ENCODE results near the gene UBE2E3.

DNA sequence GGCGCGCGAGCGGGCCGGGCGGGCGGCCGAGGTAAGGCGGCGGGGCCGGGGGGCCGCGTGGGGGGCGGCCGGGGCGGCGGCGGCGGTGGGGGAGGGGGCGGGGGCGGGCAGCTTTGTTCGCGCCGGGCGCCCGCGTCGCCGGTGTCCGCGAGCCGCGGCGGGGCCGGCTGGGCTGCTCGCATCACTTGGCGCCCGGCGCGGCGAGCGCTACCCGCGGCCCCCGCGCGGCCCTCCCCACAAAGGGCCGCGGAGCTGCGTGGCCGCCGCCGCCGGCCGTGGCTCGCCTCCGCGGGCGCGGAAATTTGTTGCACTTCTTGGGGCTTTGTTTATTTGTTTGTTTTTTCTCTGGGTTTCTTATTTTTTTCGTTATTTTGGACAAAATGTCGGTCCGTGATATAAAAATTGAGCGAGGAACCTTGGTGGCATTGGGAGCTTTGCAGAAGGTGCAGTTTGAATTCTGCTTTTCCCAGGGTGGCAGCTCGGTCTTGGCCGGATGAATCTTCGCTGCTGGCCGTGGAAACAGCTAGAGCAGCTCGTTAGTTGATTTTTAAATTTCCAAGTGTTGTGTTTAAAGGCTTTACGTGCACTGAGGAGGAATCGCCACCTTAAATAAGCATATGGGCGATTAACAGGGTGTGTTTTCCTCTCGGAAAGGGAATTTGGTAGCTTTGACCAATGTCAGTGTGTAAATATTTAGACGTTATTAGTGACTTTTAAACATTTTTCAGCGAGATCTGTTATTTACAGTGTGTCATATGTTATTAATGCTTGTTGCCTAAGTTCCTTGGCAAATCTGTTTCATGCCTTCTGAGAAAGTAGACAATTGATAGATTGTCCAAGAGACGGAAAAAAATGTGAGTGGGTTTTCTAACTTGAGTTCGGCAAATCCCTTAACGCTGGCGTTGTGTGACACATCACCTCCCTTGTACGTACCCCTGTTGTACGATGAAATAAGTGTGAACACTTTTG, 822 bp downstream of the UBE2E3 start:
- TF ChIP-seq ZNF654 (tag by site-specific recombination; IDR thresholded peaks at IDR 0.05; ENCODE audit: low read depth) = no peak
- TF ChIP-seq, protein P1, sequence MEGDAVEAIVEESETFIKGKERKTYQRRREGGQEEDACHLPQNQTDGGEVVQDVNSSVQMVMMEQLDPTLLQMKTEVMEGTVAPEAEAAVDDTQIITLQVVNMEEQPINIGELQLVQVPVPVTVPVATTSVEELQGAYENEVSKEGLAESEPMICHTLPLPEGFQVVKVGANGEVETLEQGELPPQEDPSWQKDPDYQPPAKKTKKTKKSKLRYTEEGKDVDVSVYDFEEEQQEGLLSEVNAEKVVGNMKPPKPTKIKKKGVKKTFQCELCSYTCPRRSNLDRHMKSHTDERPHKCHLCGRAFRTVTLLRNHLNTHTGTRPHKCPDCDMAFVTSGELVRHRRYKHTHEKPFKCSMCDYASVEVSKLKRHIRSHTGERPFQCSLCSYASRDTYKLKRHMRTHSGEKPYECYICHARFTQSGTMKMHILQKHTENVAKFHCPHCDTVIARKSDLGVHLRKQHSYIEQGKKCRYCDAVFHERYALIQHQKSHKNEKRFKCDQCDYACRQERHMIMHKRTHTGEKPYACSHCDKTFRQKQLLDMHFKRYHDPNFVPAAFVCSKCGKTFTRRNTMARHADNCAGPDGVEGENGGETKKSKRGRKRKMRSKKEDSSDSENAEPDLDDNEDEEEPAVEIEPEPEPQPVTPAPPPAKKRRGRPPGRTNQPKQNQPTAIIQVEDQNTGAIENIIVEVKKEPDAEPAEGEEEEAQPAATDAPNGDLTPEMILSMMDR (tag by site-specific recombination; IDR thresholded peaks at IDR 0.05) = no peak
- no peak for TF ChIP-seq KLF10 (tag by site-specific recombination; IDR thresholded peaks at IDR 0.05)
- TF ChIP-seq YY1 (tag by site-specific recombination; IDR thresholded peaks at IDR 0.05) = no peak
- TF ChIP-seq, protein P2, sequence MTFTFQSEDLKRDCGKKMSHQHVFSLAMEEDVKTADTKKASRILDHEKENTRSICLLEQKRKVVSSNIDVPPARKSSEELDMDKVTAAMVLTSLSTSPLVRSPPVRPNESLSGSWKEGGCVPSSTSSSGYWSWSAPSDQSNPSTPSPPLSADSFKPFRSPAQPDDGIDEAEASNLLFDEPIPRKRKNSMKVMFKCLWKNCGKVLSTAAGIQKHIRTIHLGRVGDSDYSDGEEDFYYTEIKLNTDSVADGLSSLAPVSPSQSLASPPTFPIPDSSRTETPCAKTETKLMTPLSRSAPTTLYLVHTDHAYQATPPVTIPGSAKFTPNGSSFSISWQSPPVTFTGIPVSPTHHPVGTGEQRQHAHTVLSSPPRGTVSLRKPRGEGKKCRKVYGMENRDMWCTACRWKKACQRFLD (tag by site-specific recombination; IDR thresholded peaks at IDR 0.05) = no peak
- no peak for TF ChIP-seq ZNF555 (tag by site-specific recombination; conservative IDR thresholded peaks at IDR 0.05)
- TF ChIP-seq, protein P3, sequence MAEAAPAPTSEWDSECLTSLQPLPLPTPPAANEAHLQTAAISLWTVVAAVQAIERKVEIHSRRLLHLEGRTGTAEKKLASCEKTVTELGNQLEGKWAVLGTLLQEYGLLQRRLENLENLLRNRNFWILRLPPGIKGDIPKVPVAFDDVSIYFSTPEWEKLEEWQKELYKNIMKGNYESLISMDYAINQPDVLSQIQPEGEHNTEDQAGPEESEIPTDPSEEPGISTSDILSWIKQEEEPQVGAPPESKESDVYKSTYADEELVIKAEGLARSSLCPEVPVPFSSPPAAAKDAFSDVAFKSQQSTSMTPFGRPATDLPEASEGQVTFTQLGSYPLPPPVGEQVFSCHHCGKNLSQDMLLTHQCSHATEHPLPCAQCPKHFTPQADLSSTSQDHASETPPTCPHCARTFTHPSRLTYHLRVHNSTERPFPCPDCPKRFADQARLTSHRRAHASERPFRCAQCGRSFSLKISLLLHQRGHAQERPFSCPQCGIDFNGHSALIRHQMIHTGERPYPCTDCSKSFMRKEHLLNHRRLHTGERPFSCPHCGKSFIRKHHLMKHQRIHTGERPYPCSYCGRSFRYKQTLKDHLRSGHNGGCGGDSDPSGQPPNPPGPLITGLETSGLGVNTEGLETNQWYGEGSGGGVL (tag by site-specific recombination; IDR thresholded peaks at IDR 0.05) = no peak
- TF ChIP-seq, protein P4, sequence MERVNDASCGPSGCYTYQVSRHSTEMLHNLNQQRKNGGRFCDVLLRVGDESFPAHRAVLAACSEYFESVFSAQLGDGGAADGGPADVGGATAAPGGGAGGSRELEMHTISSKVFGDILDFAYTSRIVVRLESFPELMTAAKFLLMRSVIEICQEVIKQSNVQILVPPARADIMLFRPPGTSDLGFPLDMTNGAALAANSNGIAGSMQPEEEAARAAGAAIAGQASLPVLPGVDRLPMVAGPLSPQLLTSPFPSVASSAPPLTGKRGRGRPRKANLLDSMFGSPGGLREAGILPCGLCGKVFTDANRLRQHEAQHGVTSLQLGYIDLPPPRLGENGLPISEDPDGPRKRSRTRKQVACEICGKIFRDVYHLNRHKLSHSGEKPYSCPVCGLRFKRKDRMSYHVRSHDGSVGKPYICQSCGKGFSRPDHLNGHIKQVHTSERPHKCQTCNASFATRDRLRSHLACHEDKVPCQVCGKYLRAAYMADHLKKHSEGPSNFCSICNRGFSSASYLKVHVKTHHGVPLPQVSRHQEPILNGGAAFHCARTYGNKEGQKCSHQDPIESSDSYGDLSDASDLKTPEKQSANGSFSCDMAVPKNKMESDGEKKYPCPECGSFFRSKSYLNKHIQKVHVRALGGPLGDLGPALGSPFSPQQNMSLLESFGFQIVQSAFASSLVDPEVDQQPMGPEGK (tag by site-specific recombination; IDR thresholded peaks at IDR 0.05) = no peak

Measured in HEK293 (cell line).